Testis (tissue), 3 donors: Measurements from ENCODE around the gene GPR180. TPM values are rescaled to one million over a fixed set of nuclear protein-coding genes. Genes with fewer than 3 reads are reported as not detected.

Source experiments
- DNase-seq: peaks from one replicate; pipeline ENCODE4 v3.0.0-alpha.2; 2019
- H3K27ac ChIP-seq, 2 donors: fragments of 200-600 bp; sonication (generic); one replicate each; pipeline ENCODE4 v1.5.1; 2019
- H3K27me3 ChIP-seq: fragments of 200-600 bp; sonication (generic); one replicate; pipeline ENCODE4 v1.5.1; 2019
- H3K36me3 ChIP-seq: fragments of 200-600 bp; sonication (generic); one replicate; pipeline ENCODE4 v1.5.1; 2017; ENCODE audit warnings: low read depth; ENCODE audit errors: missing control alignments
- H3K4me1 ChIP-seq: fragments of 200-600 bp; sonication (generic); one replicate; pipeline ENCODE4 v1.5.1; 2019
- H3K4me3 ChIP-seq, 2 donors: fragments of 200-600 bp; sonication (generic); one replicate each; pipeline ENCODE4 v1.5.1; 2017 to 2019
- H3K9me3 ChIP-seq: fragments of 200-600 bp; sonication (generic); one replicate; pipeline ENCODE4 v1.5.1; 2017
- POLR2A ChIP-seq: fragments of 450-650 bp; IDR thresholded peaks from one replicate; pipeline ENCODE4 v1.6.1; 2017; ENCODE audit warnings: antibody characterized with exemption, mild to moderate bottlenecking, moderate library complexity
- WGBS, 2 donors: methylation state at CpG; one replicate each; pipeline ENCODE4 v1.1.5; 2018; 5-methylcytosine and 5-hydroxymethylcytosine counted together
- intact Hi-C: fragments of 100-400 bp; cut with DNase I; formaldehyde crosslinking; loops from one replicate; pipeline ENCODE4 v1.15.1; 2023; ENCODE audit warnings: low total_unique reads
- polyA plus RNA-seq: library from polyadenylated mRNA; stranded (reverse); fragments of 350-450 nt; fragmentation: Illumina TruSeq; extraction: RNeasy Lipid Tissue Mini Kit (QIAGEN cat#74804); gene quantifications from one replicate; pipeline ENCODE4 v1.2.3, GENCODE V29; 2014; ENCODE audit warnings: low read depth, low replicate concordance; ENCODE audit not compliant: insufficient read depth
- small RNA-seq, 2 donors: library from RNA; depleted of rRNA; stranded (forward); fragments of <200 nt; gene quantifications; one replicate each; pipeline ENCODE3, GENCODE V24; 2016
- total RNA-seq, 2 donors: library from RNA; depleted of rRNA; stranded (reverse); fragments of >200 nt; gene quantifications; one replicate each; pipeline ENCODE4 v1.2.3, GENCODE V29; 2016
- TF ChIP-seq, protein P1 (sequence below), 3 experiments: fragments of 450-650 bp in 2 of 3; fragments of 200-600 bp in 1 of 3; sonication (generic) in 1 of 3; IDR thresholded peaks; one replicate each; pipeline ENCODE4 v1.5.1; 2016 to 2019; ENCODE audit warnings: antibody characterized with exemption in 3 of 3, mild to moderate bottlenecking in 2 of 3, moderate library complexity in 1 of 3

Gene GPR180
- total and polyA plus RNA-seq, 3 donors from 2014 or later: 2.0 to 3.3 (median 2.7) TPM

DNA sequence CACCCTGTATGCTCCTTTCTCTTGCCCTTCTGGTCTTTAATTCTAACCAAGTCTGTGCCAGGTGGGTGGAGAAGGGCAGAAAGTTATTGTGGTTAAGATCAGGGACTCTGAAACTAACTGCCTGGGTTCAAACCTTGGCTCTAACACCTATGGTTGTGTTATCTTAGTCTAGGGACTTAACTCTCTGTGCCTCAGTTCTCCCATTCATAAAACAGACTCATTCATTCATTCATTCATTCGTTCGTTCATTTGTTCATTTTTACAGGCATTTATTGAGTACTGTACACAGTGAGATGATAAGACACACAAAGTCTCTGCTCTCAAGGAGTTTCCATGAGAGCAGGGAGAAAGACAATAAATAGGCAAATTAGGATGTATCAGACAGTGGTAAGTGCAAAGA is 80.6 kb downstream of the GPR180 start:
- no peaks in the 10 kb centered on the region for H3K9me3 ChIP-seq
- DNase-seq: no peak
- TF ChIP-seq POLR2A: no peak
- TF ChIP-seq, protein P1, sequence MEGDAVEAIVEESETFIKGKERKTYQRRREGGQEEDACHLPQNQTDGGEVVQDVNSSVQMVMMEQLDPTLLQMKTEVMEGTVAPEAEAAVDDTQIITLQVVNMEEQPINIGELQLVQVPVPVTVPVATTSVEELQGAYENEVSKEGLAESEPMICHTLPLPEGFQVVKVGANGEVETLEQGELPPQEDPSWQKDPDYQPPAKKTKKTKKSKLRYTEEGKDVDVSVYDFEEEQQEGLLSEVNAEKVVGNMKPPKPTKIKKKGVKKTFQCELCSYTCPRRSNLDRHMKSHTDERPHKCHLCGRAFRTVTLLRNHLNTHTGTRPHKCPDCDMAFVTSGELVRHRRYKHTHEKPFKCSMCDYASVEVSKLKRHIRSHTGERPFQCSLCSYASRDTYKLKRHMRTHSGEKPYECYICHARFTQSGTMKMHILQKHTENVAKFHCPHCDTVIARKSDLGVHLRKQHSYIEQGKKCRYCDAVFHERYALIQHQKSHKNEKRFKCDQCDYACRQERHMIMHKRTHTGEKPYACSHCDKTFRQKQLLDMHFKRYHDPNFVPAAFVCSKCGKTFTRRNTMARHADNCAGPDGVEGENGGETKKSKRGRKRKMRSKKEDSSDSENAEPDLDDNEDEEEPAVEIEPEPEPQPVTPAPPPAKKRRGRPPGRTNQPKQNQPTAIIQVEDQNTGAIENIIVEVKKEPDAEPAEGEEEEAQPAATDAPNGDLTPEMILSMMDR (IDR thresholded peaks at IDR 0.05): no peak
- 58 to 86% methylated on average over 2 of the region's 2 CpGs for WGBS, 2 donors
- H3K27ac ChIP-seq: no peak overlapping the region
- no peak overlapping the region for H3K4me3 ChIP-seq
- no peaks in the 10 kb centered on the region for H3K36me3 ChIP-seq
- intact Hi-C loops: no loop called here
- no peaks in the 10 kb centered on the region for H3K27me3 ChIP-seq
- no peaks in the 10 kb centered on the region for H3K4me1 ChIP-seq

DNA sequence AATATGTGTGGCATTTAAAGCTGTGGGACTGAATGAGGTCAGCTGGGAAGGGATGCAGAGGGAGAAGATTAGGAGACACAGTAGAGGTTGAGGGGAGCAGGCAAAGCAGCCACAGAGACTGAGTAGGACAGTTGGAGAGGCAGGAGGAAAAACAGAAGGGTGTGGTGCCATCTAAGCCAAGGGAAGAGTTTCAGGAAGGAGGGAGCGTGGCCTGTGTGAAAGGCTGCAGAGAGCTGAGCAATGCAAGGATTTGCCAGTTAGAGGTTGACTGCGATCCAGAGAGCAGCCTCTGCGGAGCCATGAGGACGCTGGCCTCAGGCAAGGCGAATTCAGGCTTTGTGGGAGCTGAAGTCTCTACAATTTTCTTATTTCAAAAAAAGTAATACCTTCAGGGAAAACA is 81.8 kb downstream of the GPR180 start:
- H3K4me3 ChIP-seq: no peak overlapping the region
- TF ChIP-seq, protein P1 (IDR thresholded peaks at IDR 0.05): no peak
- no peak for TF ChIP-seq POLR2A
- WGBS, 2 donors: 83% methylated on average over 5 of the region's 5 CpGs
- H3K9me3 ChIP-seq: no peaks in the 10 kb centered on the region
- H3K36me3 ChIP-seq: no peaks in the 10 kb centered on the region
- no peaks in the 10 kb centered on the region for H3K4me1 ChIP-seq
- H3K27ac ChIP-seq: no peak overlapping the region
- no peak for DNase-seq
- intact Hi-C loops: no loop called here
- no peaks in the 10 kb centered on the region for H3K27me3 ChIP-seq

Small RNAs within 50 kb of the gene (small RNA-seq; reads per million reads assigned to genes)
- gene RNA5SP36: 0 reads per million in 2 donors

Other genes with a start within 250 kb of the GPR180 start
- gene DCT, start 122.2 kb upstream of the GPR180 start, total RNA-seq: 1 to 10 TPM; 2.7 to 2.9 TPM
- gene DCT, start 122.2 kb upstream of the GPR180 start, polyA plus RNA-seq: 2.1 TPM
- 10 to 100 TPM in 1 of 2 donors, 1 to 10 TPM in 1; 8.7 to 10.1 TPM for gene TGDS, start 5.7 kb upstream of the GPR180 start, total RNA-seq
- 9.5 TPM for gene TGDS, start 5.7 kb upstream of the GPR180 start, polyA plus RNA-seq
- gene SOX21, start 110.7 kb downstream of the GPR180 start, total RNA-seq: under 1 TPM; 0.56 to 0.71 TPM
- 0.15 TPM for gene SOX21, start 110.7 kb downstream of the GPR180 start, polyA plus RNA-seq